Hematopoietic multipotent progenitor cell treated with erythropoietin and hydrocortisone succinate and interleukin-3 and kit ligand, for 15 days (in vitro differentiated cells): ENCODE measurements around the gene CLEC16A.
A peak's percentile ranks its signal among the peaks of the same experiment; 100 is the strongest.

Experiments
- DNase-seq: peaks from one replicate; pipeline ENCODE4 v3.0.0-alpha.2; 2015; ENCODE audit warnings: low spot score

Gene CLEC16A

DNA sequence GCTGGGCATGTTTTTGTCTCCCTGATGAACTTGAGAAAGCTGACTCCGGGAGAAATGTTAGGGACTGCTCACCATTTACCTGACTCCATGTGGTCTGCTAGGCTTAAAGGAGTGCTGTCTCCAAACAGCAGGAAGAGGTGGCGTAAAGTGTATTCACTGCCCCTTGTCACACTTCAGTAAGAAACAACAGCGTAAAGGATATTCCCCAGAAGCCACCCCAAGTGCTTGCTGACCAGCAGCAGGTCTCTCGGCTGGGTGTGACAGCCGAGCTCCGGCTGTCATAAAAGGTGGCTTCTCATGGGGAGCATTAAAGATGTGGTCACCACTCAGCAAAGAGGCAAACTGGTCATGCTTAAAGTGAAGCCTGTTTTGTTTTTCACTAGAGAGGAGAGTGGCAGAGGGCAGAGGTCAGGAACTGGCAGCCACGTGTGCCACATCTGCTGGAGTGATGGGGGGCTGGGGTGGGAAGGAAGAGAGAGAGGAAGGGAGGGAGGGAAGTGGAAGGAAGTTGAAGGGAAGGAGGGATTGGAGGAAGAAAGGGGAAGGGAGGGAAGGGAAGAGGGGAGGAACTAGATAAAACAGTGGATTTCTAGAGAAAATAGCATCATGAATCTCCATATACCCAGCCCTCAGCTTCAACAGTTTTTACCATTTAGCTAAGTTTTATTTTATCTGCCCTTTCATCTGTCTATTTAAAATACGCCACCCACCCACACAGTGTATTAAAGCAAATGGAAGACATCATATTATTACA is 119.3 kb downstream of the CLEC16A start:
- no peak for DNase-seq

DNA sequence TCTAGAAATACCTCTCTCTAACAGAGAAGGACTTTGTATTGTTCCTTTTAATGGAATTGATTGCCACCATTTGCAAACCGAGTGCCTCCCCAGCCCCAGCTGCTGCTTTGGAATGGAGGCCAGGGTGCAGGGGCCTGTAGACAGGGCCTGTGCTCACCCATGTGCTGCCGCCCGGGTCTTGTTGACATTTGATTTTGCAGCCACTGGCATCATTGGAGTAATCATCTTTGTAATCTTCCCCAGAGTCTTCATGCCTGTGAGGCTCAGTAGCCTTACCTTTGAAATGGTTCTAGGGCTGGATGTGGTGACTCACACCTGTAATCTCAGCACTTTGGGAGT is 119.8 kb downstream of the CLEC16A start:
- no peak for DNase-seq

DNA sequence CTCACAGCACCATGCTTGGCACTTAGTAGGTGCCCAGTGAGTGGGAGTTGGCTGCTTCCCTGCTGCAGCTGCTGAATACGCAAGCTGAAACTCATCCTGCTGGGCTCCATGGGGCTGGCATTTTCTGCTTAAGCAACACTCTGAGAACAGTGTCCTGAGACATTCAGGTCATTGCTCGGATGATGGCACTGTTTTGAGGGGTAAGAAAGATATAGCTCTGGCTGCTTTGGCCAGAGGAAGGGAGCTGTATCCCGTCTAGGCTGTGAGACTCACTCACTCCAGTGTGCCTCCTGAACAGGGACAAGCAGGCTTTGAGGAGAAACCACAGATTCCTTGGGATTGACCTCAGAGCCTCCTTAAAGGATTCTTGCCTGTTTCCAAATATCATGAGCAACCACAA is 120.5 kb downstream of the CLEC16A start:
- no peak for DNase-seq

DNA sequence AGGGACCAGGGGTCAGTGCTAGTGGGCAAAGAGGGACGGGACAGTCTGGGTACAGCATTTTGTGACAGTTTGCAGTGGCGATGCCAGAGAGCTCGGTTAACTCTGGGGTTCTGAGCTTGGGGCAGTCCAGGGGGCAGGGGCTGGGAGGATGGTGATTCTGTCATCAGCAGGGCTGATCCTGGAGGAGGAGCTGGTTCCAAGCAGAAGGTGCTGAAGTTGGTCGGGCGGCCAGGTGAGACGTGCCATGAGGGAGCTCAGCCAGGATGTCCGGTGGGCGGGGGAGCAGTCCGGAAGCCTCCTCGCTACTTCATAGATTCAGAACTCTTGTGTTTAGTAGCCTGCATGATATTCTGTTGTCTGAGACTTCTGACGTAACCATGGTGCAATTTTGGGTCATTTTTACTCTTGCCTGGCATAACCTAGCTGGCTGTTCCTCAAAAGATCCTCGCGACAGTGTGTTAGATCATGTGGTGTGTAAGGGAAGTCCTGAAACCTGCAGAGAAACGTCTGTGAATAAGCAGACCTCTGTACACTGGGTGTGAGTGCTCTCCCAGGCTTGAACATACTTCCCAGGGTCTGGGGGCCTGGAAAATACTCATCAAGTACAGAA is 122.0 kb downstream of the CLEC16A start:
- no peak for DNase-seq

DNA sequence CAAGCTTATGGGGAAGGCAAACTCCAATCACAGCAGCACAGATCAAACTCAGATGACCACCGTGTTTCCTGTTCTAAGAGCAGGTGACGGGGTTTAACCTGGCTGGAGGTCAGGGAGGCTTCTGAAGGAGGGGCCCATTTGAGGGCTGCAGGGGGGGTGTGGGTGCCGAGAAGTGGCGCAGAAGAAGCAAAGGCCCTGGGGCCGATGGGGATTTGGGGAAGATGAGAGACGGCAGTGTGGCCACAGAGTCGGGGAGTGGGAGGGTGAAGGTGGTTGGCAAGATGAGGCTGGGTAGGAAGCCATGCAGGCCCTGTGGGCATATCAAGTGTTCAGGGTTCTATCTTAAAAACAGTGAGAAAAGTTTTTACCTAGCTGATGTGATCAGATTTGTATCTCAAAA is 122.9 kb downstream of the CLEC16A start:
- no peak for DNase-seq

DNA sequence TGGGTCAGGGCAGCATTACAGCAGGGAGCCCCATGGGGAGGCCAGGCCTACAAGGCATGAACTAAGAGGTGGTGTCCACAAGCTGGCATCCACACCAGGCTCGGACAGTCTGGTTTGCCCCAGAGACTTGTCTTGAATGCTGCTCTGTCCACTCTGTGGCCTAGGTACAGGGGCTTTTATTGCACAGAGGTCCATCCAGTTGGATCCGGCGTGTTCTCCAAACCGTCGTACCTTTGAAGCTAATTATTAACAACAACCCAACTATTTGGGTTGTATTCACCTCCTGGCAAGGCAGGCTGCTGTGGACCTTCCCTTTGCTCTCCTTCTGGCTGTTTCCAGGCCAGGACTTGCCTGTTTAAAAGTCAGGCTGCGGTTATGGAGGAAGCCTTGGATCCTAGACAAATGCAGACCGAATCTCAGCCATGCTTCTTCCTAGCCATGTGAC is 123.4 kb downstream of the CLEC16A start:
- DNase-seq, result no peak

DNA sequence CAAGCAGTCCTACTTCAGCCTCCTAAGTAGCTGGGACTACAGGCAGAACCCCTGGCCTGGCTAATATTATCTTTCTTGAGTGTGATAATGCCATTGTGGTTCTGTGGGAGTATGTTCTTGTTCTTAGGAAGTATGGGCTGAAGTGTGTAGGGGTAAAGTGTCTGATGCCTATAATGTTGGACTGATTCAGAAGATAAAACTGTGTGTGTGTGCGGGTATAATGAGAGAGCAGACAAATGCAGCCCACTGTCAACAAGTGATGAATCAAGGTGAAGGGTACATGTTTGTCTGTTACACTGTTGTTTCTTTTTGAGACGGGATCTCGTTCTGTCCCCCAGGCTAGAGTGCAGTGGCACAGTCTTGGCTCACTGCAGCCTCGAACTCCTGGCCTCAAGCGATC is 127.5 kb downstream of the CLEC16A start:
- no peak for DNase-seq

DNA sequence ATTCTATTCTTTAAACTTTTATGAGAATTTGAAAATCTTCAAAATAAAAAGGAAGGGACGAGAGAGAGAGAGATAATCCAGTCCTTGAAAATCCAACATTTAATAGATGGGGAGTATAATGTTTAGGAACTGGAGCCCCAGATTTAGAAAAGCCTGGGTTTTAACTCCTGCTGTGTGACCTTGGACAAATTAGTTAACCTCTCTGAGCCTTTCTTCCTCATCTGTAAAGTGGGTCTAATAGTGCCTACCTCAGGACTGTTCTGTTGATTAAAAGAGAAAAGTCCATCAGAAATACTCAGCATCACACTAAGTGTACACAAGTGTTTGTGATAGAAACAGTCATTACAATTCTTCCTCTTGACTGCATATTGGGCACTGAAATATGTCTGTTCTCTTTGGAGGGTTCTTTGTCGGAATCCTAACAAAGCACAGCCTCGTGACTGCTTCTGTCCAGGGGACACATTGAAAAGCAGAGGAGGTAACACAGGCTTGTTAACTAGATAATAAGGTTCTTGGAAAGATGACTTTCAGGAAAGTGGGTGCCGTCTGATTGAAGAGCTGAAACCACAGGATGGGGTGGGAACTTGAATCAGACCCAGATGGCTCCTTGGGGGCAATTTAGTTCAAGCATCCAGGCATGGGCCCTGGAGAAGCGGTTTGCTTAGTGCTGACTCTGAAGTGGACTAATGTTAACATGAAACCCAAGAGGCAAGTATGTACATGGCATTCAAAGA is 128.2 kb downstream of the CLEC16A start:
- peak; percentile 10 for DNase-seq

DNA sequence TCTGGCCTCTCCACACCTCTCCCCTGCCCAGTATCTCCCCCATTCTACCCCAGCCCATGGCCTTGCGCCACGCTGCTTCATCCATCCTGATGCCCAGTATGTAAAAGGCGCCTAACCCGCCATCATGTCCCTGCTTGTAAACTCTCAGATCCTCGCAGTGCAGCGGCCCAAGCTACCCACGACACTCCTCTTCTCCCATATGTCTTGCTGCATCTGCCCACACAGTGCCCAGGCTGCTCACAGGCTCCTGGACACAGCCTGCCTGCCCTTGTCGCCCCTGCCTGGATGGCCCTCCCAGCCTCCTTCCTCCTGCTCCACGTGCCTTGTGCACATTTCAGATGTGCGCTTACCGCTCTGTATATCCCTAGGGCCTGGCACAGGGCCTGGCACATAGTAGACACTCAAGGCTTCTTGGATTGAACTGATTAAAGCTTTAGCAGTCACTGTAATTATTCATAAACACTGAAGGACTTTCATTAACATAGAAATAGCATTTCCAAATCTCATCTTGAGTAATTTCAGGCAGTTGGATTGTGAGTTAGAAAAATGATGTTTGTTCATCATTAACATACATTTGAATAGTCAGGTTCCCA is 129.1 kb downstream of the CLEC16A start:
- no peak for DNase-seq

DNA sequence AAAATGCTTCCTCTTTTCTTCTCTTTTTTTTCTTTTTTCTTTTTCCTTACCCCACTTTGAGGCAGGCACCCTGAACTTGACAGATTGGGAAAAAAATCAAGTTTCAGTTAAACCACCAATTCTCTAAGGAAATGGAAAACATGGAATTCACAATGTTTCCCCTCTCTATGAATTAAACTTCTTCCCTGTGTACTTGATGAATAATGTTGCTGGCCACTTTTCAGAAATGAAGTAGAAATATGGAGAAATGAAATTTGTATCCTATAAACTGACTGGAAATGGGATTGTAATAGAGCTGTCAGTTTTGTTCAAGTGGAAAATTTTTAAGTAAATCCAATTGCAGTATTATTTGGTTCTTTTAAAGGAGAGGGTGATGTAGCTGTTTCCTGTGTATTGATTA is 129.8 kb downstream of the CLEC16A start:
- DNase-seq, result no peak

DNA sequence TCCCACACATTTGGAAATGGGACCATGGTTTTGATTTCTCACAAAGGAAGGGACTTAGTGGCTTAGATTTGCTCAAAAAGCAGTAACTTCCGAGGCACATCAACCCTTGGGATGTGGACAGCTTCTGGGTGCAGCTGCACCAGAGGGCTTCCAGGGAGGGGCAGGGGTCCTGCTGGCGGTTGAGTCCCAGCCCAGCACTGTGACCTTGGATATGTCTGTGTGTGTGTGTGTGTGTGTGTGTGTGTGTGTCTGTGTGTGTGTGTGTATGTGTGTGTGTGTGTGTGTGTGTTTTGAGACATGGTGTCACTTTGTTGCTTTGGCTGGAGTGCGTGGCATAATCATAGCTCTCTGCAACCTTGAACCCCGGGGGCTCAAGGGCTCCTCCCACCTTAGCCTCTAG is 130.8 kb downstream of the CLEC16A start:
- DNase-seq, result no peak

DNA sequence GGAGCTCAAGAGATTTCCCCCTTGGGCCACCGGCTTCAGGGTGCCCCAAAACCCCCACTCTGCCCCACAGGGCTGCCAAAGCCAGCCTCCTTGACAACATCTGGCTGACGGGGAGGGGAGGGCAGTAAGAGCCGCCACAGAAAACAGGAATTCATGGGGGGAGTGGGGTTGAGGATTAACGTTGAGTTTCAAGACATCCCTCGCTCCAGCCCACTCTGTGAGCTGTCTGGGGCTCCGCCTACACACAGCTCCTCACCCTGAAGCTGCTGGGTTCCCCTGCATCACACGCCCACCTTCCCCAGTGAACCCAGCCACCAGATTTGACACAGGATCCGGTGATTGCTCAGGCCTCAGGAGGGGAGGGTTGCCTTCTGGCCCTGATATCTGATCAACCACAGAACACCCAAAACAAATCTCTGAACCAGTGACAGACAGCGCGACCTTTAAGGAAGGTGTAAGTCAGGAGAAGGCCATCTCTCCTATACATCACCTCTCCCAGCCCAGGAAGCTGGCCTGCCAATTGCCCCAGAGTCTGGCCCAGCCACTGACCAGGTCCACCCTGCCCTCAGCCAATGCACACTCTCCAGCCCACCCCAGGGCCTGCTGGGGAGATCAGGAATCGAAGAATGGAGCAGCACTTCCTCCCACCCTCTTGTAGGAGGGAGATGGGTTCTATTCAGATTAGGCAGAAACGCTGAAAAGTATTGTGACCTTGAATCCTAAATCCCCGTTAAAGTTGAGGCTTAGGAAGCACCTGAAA is 132.1 kb downstream of the CLEC16A start:
- no peak for DNase-seq

DNA sequence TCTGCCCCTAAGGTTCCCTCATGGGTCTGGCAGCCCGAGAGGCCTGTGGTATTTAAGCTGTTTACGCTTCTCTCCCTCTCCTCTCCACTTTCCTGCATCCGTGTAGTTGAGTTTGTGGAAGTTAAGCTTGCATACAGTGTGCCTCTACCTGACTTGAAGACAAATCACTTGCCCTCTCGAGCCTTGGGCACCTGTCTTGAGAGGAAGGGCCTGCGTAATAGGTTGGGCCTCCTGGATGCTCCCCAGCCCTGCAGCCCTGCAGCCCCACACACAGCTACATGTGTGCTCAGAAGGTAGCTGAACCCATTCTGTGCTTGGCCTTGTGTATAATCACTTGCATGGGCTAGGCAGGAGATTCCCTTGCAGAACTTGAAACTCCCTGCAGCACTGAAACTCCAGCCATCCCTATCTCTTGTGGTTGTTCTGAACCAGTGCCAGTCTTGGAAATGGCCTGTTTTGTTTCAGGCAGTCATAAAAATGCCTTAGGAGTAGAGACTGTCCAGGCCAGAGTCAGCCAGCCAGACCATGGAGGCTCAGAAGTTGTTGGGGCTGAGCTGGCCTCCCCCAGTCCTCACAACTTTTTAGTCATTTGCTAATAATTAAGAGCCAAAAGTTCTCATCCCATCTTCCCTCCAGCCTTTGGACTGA is 134.6 kb downstream of the CLEC16A start:
- no peak for DNase-seq

DNA sequence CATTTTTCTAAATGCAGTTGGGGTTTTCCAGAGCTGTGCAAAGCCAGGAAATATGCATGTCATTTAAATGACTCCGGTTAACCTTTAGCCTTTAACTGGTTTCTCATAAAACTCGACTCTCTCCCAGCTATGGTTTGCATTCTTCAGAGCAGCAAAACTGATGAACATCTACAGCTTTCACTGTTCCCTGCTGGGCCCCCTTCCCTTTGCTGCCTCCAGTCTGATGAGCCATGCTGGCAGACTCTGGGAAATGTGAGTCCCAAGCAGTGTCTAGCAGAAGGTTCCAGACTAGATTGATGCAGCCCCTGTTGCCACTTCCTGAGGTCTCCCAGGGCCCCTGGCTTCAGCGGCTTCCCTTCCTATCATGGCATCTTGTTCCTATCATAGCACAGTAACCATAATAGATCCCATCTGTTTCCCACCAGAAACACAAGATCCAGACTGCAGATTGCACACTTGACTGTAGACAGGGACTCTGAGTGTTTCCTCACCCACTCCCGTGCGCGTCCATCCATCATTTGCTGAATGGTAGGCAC is 135.4 kb downstream of the CLEC16A start:
- no peak for DNase-seq

DNA sequence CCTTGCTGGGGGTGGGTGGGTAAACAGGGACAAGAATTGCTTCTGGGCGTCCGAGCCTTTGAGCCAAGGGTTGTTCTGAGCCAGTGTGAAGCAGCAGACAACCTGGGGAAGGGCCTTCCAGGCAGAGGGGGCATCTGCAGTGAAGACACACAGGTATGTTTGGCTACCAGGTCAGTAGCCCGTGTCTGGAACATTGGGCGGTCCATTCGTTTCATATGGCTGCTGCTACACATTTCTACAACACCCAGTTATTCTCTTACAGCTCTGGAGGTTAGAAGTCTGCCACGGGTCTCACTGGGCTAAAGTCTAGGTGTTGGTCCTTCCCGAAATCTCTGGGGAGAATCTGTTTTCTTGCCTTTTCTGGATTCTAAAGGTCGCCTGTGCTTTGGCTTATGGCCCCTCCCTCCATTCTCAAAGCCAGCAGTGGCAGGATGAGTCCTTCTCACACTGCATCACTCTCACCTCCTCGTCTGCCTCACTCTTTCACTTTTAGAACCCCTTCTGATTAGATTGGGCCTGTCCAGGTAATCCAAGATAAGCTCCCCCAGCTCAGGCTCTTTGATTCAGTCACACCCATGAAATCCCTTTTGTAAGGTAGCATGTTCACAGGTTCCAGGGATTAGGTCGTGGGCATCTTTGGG is 136.1 kb downstream of the CLEC16A start:
- no peak for DNase-seq

DNA sequence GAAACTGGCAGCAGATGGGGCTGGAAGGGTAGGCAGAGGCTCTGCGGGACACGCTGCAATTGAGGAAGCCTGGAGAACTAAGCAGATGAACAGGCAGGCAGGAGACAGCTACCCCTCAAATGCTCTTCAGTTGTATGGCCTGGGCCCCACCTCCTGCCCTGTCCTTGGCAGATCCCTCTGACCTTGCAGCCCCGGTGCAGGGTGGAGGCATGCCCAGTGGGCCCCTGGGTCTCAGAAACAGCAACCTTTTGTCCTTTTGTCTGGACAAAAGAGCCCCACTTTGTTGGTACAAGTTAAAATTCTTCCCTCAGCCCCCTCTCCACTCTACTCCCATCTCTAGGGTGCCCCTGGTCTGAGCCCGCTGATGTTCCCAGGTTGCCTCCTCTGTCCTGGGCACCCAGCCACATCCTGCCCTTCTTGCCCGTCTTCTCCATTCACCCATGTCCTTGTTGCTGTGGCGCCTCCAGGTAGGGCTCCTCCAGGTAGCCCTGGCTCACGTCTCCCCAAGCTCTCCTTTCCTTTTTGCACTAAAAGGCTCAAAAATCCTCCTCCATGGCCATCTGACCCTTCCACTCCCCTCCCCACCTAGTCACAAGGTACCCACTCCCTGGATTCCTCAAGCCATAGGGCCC is 136.8 kb downstream of the CLEC16A start:
- DNase-seq, result no peak

DNA sequence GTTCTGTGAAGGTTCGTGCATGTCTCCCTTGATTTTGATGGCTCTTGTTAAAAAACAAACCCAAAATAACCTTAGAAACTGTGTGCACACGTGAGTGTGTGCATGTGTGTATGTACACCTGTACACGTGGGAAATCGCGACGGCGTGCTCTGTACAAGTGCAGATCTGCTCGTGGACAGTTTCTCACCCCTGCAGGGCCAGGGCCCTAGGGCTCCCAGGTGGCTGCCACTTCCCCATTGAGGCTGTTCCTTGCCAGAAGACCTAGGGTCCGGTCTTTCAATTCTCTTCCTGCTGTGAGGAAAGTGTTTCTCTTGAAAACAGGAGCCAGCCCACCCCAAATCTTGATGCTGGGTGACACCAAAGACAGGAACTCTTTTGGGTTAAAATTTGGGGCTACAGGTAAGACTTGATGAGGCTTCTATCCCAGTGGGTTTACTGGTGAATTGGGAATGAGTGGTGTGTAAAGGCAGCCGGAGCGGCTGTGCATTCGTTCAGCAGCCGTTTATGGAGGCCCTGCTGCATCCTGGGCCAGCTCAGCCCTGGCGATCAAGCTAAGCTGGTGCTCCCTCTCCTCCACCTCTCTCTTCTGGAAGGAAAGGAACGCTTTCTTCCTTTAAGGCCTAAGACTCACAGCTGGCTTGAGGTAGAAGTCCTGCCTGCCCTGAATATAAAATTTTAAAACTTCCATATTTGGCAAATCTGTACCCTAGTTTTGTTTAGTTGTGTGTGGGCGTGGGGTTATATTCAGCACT is 137.9 kb downstream of the CLEC16A start:
- DNase-seq, result no peak

DNA sequence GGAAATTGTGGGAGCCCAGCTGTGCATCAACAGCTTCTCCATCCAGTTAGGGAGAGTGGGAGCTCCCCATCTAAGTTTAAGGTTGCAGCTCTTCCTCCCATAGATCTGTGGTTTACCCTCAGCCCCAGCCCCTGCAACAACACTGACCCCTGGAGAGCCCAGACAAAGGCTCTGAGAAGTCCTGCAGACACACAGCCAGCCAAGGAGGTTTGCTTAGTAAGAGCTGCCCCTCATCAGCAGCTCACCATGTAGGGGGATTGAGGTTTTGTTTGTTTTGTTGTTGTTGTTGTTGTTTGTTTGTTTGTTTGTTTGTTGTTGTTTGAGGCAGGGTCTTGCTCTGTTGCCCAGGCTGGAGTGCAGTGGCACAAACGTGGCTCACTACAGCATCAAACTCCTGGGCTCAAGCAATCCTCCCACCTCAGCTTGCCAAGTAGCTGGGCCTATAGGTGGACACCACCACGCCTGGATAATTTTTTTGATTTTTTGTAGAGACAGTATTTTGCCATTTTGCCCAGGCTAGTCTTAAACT is 138.6 kb downstream of the CLEC16A start:
- DNase-seq, result no peak

DNA sequence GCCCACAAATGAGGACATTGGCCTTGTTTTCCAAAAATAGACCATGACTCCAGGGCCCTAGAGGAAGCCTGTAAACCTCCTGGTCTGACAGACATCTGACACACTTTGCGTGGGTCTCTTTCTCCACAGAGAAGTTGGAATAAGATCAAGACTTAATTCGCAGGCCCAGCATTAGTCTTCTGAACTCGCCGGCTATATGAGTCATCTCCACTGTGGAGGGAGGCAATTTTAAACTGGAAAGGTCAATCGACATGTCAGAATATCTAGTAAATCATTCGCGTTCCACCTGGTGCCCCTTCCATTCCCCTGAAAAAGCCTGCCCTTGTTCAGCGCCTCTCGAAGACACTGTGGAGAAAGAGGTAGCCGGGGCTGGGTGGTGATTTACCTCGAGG is 140.1 kb downstream of the CLEC16A start:
- no peak for DNase-seq
